Osteoblast (primary cell): ENCODE results near the gene GALNT2. TPM values are rescaled to one million over a fixed set of nuclear protein-coding genes. Genes with fewer than 3 reads are reported as not detected.

Experiments
- DNase-seq: peaks from one replicate; pipeline ENCODE4 v3.0.0; 2011; ENCODE audit warnings: low spot score, mixed read lengths; ENCODE audit not compliant: insufficient read length; ENCODE audit errors: missing footprints
- H2AFZ ChIP-seq: 2 replicates; pipeline ENCODE4 v1.6.0; 2011; ENCODE audit warnings: mild to moderate bottlenecking, low read length
- H3K27ac ChIP-seq: 2 replicates; pipeline ENCODE4 v1.5.1; 2011; ENCODE audit warnings: mild to moderate bottlenecking, low read depth, low read length, moderate library complexity
- H3K27me3 ChIP-seq: 2 replicates; pipeline ENCODE4 v1.6.0; 2012; ENCODE audit warnings: mild to moderate bottlenecking, control low read depth, inconsistent platforms, low read length, moderate library complexity; ENCODE audit not compliant: insufficient read depth
- H3K36me3 ChIP-seq: 2 replicates; pipeline ENCODE4 v1.5.1; 2011; ENCODE audit warnings: mild to moderate bottlenecking, low read length, control low read depth, moderate library complexity; ENCODE audit not compliant: insufficient read depth
- H3K4me1 ChIP-seq: 2 replicates; pipeline ENCODE4 v1.5.1; 2011; ENCODE audit warnings: mild to moderate bottlenecking, low read length, control low read depth, moderate library complexity; ENCODE audit not compliant: insufficient read depth
- H3K4me2 ChIP-seq: 2 replicates; pipeline ENCODE4 v1.6.0; 2011; ENCODE audit warnings: mild to moderate bottlenecking, low read length; ENCODE audit not compliant: insufficient read depth
- H3K4me3 ChIP-seq: fragments of 200-600 bp; sonication (generic); 3 replicates; pipeline ENCODE4 v1.5.1; 2012; ENCODE audit warnings: mild to moderate bottlenecking, low read length, inconsistent platforms; ENCODE audit not compliant: insufficient read depth
- H3K79me2 ChIP-seq: 2 replicates; pipeline ENCODE4 v1.6.0; 2012; ENCODE audit warnings: mild to moderate bottlenecking, low read length, control low read depth, inconsistent platforms; ENCODE audit not compliant: insufficient read depth
- H3K9me3 ChIP-seq: 2 replicates; pipeline ENCODE4 v1.5.1; 2011; ENCODE audit warnings: low read depth, low read length, control low read depth
- H4K20me1 ChIP-seq: 2 replicates; pipeline ENCODE4 v1.6.0; 2012; ENCODE audit warnings: mild to moderate bottlenecking, low read length, control low read depth; ENCODE audit not compliant: insufficient read depth
- CTCF ChIP-seq: IDR thresholded peaks from 2 replicates; pipeline ENCODE4 v1.5.1; 2011; ENCODE audit warnings: mild to moderate bottlenecking, low read depth, low read length, moderate library complexity; ENCODE audit errors: extremely low read depth
- total RNA-seq: library from RNA; depleted of rRNA; stranded (reverse); fragments of >200 nt; gene quantifications from 2 replicates; pipeline ENCODE4 v1.2.3, GENCODE V29; 2012

The GALNT2 gene
- total RNA-seq, 1 donor, result 83.2 TPM

GRCh38 chr1:230144758-230145504, 77.9 kb downstream of the GALNT2 start:
- Histone ChIP-seq H4K20me1 (peaks cover 86% of the 10 kb centered on the region), H3K9me3 (no peaks in the 10 kb centered on the region), H3K27ac (no peak overlapping the region), H3K27me3 (no peaks in the 10 kb centered on the region), H3K4me1 (peaks cover 20% of the 10 kb centered on the region), H3K36me3 (no peaks in the 10 kb centered on the region), H3K4me2 (no peak overlapping the region), H3K79me2 (peaks cover 97% of the 10 kb centered on the region), H2AFZ (no peak overlapping the region), H3K4me3 (no peak overlapping the region)
- DNase-seq, result no peak
- no peak for TF ChIP-seq CTCF

- H3K4me3 ChIP-seq, result no peak overlapping the region
- H3K36me3 ChIP-seq, result no peaks in the 10 kb centered on the region
- H3K9me3 ChIP-seq, result no peaks in the 10 kb centered on the region
- TF ChIP-seq CTCF, result no peak
- H3K27me3 ChIP-seq, result no peaks in the 10 kb centered on the region
- H4K20me1 ChIP-seq, result peaks cover 86% of the 10 kb centered on the region
- peaks cover 97% of the 10 kb centered on the region for H3K79me2 ChIP-seq
- no peak overlapping the region for H3K27ac ChIP-seq
- H3K4me1 ChIP-seq, result peaks cover 15% of the 10 kb centered on the region
- no peak for DNase-seq
- no peak overlapping the region for H3K4me2 ChIP-seq
- H2AFZ ChIP-seq, result no peak overlapping the region
These were observed 78.5 kb downstream of the GALNT2 start for GRCh38 chr1:230145505-230145899.

GRCh38 chr1:230145953-230146476, 79.0 kb downstream of the GALNT2 start:
- peaks cover 97% of the 10 kb centered on the region for H3K79me2 ChIP-seq
- no peaks in the 10 kb centered on the region for H3K36me3 ChIP-seq
- H3K4me1 ChIP-seq, result peaks cover 9% of the 10 kb centered on the region
- no peak for DNase-seq
- no peak for TF ChIP-seq CTCF
- no peaks in the 10 kb centered on the region for H3K9me3 ChIP-seq
- H3K4me2 ChIP-seq, result no peak overlapping the region
- H2AFZ ChIP-seq, result no peak overlapping the region
- H3K27ac ChIP-seq, result no peak overlapping the region
- H3K27me3 ChIP-seq, result no peaks in the 10 kb centered on the region
- H3K4me3 ChIP-seq, result no peak overlapping the region
- H4K20me1 ChIP-seq, result peaks cover 85% of the 10 kb centered on the region

- H3K4me3 ChIP-seq, result no peak overlapping the region
- H3K27ac ChIP-seq, result no peak overlapping the region
- no peak for TF ChIP-seq CTCF
- no peak for DNase-seq
- peaks cover 97% of the 10 kb centered on the region for H3K79me2 ChIP-seq
- H3K36me3 ChIP-seq, result no peaks in the 10 kb centered on the region
- no peak overlapping the region for H2AFZ ChIP-seq
- peaks cover 87% of the 10 kb centered on the region for H4K20me1 ChIP-seq
- no peaks in the 10 kb centered on the region for H3K9me3 ChIP-seq
- H3K27me3 ChIP-seq, result no peaks in the 10 kb centered on the region
- no peak overlapping the region for H3K4me2 ChIP-seq
- H3K4me1 ChIP-seq, result peaks cover 5% of the 10 kb centered on the region
These were observed 79.7 kb downstream of the GALNT2 start for GRCh38 chr1:230146709-230147108.
